AG20443 (cell line): ENCODE results near the gene TNFRSF9.
A peak's percentile ranks its signal among the peaks of the same experiment; 100 is the strongest.
"Not testable (repeated sequence)": the region's sequence is repeated elsewhere in the genome, so short reads cannot be mapped to it uniquely, and the experiment has no call there.

Experiments used
- DNase-seq: peaks from one replicate; pipeline ENCODE4 v3.0.0; 2012; ENCODE audit warnings: low spot score, mixed read lengths

Gene TNFRSF9

DNA sequence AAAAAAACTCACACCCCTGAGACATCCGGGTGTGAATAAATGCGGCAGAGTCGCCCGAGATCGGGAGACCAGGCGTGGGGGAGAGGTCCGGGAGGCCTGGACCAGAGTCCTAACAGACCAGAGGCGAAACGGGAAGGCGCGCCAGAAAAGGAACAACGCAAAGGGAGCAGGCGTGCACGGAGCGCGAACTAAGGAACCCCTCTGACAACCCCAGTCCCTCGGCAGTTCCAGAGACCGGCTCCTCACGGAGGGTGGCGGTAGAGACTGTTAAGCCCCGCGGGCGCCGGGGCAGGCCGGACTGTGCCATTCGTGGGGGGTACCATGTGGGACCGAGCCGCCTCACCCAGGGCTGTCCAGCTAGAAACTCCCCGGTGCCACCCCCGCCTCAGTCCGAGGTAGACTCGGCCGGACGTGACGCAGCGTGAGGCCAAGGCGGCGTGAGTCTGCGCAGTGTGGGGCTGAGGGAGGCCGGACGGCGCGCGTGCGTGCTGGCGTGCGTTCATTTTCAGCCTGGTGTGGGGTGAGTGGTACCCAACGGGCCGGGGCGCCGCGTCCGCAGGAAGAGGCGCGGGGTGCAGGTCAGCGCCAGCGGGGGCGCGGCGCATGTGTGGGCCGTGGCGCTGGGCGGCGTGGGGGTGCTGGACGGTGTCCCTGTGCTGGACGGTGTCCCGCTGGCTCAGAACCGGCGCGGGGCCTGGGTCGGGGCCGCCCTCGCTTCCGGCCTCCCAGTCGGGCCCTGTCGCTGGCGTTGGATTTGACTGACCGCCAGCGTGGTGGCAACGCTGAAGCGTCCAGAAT is 20.8 kb upstream of the TNFRSF9 start, which contains the start of gene PARK7:
PARK7 (plus strand) TSS at position 496 of the 798 bp plus-strand sequence. CDS start 1,075 bp downstream, outside the sequence.
- DNase-seq, result peak; percentile 100

DNA sequence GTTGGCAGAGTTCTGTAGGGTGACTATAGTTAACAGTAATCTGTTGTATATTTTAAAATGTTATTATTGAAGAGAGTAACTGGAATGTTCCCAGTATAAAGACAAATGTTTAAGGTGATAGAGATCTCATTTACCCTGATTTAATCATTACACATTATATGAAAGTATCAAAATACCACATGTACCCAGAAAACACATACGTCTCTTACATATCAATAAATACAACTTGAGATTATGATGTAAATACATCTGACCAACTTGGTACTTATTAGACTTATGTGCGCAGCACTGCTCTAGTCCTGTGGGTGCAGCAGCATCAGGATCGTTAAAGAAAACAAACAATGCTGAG is 20.2 kb upstream of the TNFRSF9 start:
- no peak for DNase-seq

DNA sequence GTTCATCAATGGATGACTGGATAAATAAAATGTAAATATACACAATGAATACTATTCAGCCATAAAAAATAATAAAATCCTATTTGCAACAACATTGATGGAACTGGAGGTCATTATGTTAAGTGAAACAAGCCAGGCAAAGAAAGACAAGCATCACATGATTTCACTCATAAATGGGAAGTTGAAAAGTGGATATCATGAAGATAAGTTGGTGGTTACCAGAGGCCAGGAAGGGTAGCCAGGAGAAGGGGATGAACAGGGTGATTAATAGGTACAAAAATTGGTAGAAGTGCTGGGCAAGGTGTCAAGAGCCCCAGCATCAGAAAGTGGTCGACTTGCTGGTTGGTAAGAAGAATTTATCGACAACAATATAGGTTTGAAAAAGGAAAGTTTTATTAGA is 19.5 kb upstream of the TNFRSF9 start:
- no peak for DNase-seq

DNA sequence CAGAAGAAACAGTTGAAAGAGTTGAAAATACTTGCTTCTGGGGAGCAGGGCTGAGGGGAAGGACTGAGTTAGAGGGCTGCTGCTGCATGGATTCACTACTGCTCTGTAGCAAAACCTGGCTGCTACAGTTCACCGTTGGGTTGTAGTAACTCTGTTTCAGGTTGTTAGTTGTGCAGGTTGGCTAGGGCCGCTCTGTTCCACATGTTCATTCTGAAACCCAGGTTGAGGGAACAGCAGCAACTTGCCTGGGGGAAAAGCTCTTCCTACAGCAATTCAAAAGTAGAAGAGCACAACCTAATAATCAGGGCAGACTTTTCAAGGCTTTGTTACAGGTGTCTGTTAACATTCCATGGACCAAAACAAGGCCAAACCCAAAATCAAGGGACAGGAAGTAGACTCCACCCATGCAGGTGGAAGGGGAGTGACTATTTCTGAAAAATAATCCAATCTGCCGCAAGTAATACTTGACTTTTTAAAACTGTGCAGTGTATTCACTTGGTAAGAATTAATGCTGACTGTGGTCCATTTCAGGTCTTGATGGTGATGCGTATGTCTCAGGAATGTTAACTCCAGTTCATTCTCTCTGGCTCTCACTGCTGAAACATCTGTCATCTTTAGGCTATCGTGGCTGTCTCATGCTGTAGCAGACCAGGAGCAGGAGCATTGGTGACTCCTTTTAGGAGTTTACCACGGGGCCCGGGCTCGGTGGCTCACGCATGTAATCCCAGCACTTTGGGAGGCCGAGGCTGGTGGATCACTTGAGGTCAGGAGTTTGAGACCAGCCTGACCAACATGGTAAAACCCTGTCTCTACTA is 15.8 kb upstream of the TNFRSF9 start:
- peak; percentile 41 for DNase-seq

DNA sequence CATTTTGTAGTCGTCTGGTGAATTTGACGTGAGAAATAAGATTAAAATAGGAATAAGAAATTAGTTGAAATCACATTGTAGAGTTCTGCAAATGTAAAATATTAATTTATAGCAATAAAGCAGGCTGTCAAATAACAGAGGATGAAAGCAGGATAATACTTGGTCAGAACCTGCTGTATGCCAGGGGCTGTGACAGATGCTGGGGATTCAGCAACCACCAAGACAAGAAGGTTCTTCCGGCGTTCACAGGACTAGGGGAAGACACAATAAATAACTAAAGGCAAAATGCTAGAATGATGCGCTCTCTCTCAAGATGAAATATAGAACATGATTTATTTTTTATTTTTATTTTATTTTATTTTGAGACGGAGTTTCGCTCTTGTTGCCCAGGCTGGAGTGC is 14.0 kb upstream of the TNFRSF9 start:
- DNase-seq, result no peak

DNA sequence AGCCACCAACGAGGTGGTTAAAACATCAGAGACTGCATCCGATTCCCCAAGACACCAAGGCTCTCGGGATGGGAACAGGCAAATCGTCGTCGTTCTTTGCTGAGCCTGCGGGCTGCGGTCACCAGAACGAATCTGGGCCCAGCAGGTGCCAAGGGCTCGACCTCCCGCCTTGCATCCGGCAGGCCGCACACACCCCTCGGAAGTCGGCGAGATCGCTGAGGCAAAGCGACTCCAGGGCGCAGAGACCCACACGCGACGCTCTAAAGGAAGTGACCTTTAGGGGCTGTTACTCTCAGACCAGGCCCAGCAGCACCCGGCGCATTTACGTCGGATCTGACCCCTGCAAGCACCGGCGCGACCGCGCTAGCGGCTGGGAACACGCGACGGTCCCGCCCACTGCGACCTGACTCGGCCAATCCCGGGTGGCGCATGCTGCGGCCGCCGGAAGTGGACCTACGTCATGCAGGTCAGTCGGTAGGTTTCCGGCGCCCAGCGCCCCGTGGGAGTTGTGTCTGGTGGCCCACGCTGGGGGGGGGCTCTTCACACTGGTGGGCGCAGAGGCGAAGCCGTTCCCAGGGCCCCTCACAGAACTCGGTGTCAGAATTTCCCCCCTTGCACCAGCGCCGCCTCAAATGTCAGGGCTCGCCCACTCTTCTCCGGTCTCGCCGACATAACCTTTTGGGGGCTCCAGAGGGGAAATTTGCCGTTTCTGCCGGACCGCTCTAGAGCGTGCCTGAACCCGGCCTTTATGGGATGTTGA is 13.4 kb upstream of the TNFRSF9 start:
- DNase-seq, result peak; percentile 94

DNA sequence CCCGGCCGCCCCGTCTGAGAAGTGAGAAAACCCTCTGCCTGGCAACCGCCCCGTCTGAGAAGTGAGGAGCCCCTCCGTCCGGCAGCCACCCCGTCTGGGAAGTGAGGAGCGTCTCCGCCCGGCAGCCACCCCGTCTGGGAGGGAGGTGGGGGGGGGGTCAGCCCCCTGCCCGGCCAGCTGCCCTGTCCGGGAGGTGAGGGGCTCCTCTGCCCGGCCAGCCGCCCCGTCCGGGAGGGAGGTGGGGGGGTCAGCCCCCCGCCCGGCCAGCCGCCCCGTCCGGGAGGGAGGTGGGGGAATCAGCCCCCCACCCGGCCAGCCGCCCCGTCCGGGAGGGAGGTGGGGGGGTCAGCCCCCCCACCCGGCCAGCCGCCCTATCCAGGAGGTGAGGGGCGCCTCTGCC is 12.2 kb upstream of the TNFRSF9 start:
- not testable (repeated sequence) for DNase-seq

DNA sequence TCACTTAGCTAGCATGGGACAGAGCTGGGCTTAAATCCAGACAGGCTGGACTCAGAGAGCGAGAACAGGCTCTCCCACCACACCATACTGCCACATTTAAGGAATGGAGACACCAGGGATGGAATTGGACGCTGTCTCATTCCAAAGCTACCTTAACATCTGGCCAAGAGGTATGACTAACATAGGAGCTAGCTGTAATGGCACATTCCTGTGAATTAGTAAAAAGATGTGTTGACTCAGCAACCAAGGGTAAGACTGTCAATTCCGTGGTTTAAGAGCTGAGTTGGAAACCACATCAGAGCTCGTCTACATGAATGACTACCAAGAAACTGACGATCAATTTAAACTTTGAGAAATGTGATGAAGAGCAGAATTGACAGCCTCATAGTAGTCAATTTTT is 8.3 kb upstream of the TNFRSF9 start:
- peak; percentile 73 for DNase-seq

DNA sequence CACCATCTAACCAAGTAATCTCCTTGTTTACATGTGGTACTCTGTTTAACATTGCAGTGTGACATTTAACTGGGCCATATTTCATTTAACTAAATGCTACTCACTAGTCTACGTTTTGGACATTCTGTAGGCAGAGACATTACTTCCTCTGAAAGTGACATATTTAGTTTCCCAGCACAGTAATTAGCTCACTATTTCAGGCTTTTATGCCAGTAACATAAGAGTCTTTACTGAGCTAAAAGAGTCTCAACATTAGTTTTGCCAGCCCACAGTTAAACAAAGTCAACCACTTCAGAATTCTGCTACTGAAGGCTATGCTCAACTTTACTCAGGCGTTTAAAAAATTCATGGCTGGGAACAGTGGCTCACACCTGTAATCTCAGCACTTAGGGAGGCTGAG is 2.6 kb upstream of the TNFRSF9 start:
- DNase-seq, result no peak

DNA sequence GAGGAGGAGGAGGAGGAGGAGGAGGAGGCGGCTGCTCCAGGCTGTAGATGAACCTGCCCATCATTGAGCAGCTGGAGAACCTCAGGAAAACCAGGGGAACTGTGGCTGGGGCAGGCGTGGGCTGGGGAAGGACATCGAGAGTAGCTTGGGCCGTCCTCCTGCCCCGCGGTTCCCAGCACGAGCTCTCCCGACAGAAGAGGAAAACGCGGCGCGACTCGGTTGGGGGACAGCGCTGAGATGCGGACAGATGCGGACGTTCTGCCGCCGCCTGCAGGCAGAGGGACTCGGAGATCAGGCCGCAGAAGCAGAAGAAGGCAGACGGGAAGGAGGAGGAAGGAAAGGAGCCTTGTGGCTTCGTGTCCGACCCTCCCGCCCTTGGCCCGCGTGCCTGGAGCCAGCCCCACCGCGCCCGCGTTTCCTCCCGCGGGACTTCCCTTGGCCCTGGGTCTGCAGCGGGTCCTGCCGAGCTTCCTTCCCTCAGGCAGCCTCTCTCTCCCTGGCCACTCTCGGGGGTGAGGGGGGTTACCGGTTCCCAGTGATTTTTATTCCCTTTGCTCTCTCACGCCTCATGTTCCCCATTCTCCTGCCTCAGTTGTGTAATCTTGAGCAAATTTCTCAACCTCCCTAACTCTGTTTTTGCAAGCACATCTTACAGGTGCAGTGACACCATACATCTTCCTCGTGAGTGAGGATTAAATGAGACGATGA is 1.7 kb upstream of the TNFRSF9 start:
- DNase-seq, result peak; percentile 79

DNA sequence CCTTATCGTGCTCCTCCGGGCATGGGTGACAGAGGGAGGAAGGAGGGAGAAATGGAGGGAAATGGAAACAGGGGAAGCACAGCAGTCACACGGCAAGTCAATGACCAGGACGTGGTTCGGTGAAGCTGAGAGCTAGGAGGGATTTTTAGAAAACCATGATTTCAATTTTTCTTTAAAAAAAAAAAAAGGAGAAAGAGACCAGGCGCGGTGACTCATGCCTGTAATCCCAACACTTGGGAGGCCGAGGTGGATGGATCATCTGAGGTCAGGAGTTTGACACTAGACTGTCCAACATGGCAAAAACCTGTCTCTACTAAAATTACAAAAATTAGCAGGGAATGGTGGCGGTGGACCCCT is 776 bp upstream of the TNFRSF9 start:
- no peak for DNase-seq

DNA sequence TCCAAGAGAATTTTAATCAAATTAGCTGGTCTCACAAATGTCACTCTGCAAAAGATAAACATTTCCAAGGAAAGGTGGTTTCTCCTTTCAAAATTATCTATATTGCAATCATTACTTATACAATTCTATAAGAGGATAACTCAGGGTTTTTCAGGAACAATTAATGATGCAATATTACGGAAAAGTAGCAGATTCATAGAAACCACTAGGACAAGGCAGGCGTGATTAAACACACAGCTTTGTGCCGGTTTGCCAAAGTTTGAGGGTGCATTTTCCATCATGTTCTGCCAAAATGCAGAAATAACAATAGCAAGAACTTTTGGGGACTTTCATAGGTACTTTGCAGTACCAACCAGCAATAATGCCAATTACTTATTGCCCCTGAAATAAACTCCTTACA is 605 bp downstream of the TNFRSF9 start:
- DNase-seq, result no peak

DNA sequence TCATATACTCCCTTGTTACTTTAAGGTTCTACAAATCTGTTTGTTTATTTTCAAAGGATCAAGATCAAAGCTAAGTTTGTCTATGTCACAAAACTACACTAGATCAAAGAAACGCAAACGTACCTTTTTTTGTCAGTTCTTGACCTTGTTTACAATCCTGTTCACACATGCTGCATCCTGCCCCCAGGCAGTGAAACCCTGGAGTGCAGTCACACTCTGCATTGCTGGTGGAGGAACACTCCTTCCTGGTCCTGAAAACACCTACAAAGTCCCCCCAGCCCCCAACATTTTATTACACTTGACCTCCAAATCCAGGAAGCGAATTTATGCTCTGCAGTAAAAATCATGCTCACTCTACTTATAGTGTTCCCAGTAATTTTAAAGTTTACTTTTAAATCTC is 2.6 kb downstream of the TNFRSF9 start:
- no peak for DNase-seq

DNA sequence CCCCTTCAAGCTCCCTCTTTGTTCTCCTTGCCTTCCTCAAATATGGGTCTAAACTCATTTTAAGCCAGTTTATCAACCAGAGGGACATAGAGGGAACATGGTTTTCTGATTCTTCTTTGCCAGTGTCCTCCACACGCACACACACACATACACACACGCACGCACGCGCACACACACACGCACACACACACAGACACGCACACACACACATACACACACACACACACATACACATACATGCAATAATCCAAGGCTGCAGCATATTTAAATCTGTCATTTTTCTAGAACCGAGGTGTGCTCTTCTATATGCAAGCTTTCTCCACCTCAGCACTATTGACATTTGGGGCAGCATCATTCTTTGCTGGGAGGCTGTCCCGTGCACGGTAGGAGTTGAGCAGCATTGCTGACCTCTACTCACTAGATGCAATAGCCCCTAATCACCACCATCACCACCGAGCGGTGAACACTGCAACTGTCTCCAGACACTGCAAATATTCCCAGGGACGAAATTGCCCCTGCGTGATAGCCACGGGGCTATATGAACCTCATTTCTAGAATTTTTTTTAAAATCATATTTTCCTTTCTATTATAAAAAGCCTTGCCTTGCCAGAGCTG is 8.0 kb downstream of the TNFRSF9 start:
- no peak for DNase-seq

DNA sequence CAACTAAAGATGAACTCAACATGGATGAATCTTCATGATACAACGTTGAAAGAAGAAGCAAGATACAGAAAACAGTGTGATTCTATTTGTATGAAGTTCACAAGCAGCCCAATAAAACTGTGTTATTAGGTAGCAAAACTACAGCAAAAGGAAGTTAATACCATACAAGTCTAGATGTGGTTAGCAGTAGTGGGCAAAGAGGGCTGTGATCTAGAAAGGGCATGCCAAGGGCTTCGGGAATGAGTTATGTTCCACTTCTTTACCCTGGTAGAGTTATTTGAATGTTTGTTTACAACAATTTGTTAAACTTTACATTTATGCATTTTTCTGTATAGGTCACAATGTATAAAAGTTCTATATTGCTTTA is 9.2 kb downstream of the TNFRSF9 start:
- DNase-seq, result no peak

DNA sequence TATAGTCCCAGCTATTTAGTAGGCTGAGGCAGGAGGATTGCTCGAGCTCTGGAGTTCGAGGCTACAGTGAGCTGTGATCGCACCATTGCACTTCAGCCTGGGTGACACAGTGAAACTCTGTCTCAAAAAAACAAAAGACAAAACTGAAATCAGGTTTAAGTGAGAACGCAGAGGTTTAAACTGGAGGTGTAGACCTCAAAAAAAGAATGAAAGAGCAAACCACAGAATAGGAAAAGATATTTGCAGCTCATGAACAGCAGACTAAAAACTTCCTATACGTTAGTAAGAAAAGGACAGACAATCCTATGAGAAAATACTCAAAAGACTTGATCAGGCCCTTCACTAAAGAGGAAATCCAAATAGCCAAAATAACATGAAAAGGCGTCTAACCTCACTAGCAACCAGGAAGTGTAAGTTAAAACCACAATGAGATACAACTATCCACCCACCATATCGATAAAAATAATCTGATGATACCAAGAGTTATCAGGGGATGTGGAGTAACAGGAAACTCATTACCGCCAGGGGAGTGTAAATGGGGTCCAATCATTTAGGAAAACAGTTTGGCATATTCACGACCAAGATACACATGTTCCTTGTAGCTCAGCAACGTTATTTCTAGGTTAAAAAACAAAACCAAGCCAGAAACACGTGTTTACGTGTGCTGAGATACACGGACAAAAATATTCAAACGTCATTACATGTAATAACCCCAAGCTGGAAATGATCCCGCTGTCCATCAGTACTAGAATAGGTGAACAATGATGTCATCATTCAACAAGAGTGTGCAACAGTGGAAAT is 9.8 kb downstream of the TNFRSF9 start:
- no peak for DNase-seq

DNA sequence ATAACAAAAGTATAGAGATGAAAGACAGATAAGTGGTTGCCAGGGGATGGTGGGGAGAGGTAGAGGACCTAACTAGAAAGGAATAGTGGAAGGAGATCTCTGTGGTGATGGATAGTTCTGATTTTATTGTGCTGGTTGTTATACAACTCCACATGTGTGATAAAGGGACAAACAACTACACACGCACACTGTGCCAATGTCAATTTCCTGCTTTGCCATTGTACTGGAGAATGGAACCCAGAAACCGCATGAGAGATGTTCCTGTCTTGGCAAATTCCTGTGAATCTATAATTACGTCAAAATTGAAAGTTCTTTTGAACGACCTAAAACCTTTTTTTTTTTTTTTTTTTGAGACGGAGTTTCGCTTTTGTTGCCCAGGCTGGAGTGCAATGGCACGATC is 11.0 kb downstream of the TNFRSF9 start:
- DNase-seq, result no peak

DNA sequence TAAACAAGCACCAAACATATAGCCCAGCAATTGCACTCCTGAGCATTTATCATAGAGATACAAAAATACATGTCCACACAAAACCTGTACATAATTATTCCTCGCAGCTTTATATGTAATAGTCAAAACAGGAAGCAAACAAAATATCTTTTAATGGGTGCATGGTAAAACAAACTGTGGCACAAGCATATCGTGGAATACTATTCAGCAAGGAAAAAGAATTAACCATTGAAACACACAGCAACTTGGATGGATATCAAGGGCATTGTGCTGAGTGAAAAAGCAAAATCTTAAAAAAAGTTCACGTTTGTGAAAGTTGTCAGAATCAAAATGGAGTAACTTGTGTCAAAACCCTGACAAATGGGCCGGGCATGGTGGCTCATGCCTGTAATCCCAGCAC is 12.4 kb downstream of the TNFRSF9 start:
- no peak for DNase-seq

DNA sequence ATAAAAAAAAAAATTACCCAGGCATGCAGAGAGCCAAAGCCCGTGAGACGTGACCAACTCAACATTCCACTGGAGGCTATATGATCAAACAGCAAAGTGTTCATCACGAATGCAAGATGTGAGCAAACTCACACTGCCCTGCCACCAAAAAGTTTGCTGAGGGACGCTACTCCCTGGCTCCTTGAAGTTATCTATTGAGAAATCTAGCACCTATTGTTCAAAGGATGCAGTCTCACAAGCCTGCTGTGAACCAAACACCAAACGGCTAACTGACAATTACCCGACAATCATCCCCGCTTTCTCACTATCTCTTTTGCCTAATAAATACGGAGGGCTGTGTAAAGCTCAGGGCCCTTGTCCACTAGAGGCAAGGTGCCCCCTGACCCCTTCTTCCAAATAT is 13.6 kb downstream of the TNFRSF9 start:
- not testable (repeated sequence) for DNase-seq

DNA sequence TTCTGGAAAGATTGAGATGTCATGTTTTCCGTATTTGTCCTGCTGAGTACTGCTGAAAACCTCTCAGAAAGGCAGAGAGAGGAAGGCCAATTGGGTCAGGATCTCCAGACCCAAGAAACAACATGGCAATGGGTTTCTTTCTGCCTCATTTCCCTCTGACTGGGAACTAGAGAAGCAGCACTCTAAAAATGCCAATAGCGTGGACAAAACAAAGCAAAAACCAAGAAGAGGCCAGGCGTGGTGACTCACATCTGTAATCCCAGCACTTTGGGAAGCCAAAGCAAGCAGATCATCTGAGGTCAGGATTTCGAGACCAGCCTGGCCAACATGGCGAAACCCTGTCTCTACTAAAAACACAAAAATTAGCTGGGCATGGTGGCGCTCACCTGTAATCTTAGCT is 18.3 kb downstream of the TNFRSF9 start:
- peak; percentile 29 for DNase-seq

DNA sequence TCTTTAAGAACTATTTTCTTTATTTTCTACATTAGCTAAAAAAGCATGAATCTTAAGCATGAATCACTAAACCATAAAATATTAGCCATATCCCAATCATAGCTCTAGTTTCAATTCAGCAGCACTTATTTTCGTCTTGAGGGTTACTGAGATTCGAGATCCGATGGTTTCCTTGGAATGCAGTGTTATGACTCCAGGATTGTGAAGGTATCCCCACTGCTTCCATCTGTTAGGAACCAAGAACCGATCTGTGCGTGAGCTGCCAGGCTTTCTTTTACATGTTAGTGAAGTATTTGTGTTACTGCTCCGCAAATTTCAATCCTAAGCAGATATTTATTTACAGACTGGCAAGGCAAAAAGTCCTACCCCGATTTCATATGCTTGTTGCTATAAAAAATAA is 18.8 kb downstream of the TNFRSF9 start:
- DNase-seq, result no peak
